Naive thymus-derived CD4-positive, alpha-beta T cell (primary cell): ENCODE measurements around the gene EXOC2. TPM values are rescaled to one million over a fixed set of nuclear protein-coding genes. Genes with fewer than 3 reads are reported as not detected.
A peak's percentile ranks its signal among the peaks of the same experiment; 100 is the strongest.

ENCODE experiments used
- ATAC-seq: fragments of 150-1000 bp; cut with Tn5 transposase; 2 replicates; pipeline ENCODE4 v1.10.0; 2021; ENCODE audit warnings: mild to moderate bottlenecking, moderate library complexity
- CTCF ChIA-PET: fragments of 350-600 bp; sonication (Branson Sonifier 250); formaldehyde crosslinking; loops from one replicate; lab custom pipeline; 2021; ENCODE audit warnings: antibody characterized with exemption; lab: Charles Lee
- POLR2A ChIA-PET: fragments of 350-600 bp; sonication (Branson Sonifier 250); formaldehyde crosslinking; loops from one replicate; lab custom pipeline; 2021; ENCODE audit warnings: antibody characterized with exemption, inconsistent platforms; lab: Charles Lee
- DNase-seq, 9 donors: peaks; one replicate each; pipeline versions ENCODE4 v3.0.0 to v3.0.0-alpha.2; 2020 to 2022; ENCODE audit warnings: mixed read lengths in 1 of 9
- H3K27ac ChIP-seq: one replicate; pipeline ENCODE4 v1.7.0; 2013; ENCODE audit warnings: mild to moderate bottlenecking, low read depth, low read length, moderate library complexity
- H3K27me3 ChIP-seq, 2 donors: one replicate each; pipeline ENCODE4 v1.7.0; 2013; ENCODE audit warnings: low read length in 2 of 2, mild to moderate bottlenecking in 2 of 2, moderate library complexity in 2 of 2; ENCODE audit not compliant: control insufficient read depth in 2 of 2, insufficient read depth in 2 of 2
- H3K36me3 ChIP-seq, 3 experiments: 1 replicate in 2 of 3; 2 replicates in 1 of 3; pipeline ENCODE4 v1.7.0; 2013; ENCODE audit warnings: low read length in 3 of 3, mild to moderate bottlenecking in 3 of 3, moderate library complexity in 1 of 3; ENCODE audit not compliant: insufficient read depth in 3 of 3, control insufficient read depth in 2 of 3
- H3K4me1 ChIP-seq, 2 donors: one replicate each; pipeline ENCODE4 v1.7.0; 2013; ENCODE audit warnings: low read length in 2 of 2, mild to moderate bottlenecking in 2 of 2, moderate library complexity in 1 of 2; ENCODE audit not compliant: control insufficient read depth in 2 of 2, insufficient read depth in 2 of 2
- H3K4me3 ChIP-seq: 2 replicates; pipeline ENCODE4 v1.7.0; 2013; ENCODE audit warnings: mild to moderate bottlenecking, low read length
- H3K9me3 ChIP-seq, 3 experiments: 1 replicate in 2 of 3; 2 replicates in 1 of 3; pipeline ENCODE4 v1.7.0; 2013; ENCODE audit warnings: low read length in 3 of 3; ENCODE audit not compliant: control insufficient read depth in 2 of 3
- H3K27ac Mint-ChIP-seq, 9 donors: one replicate each; pipeline ENCODE4 v1.8.0; 2020 to 2022; ENCODE audit warnings: mixed read lengths in 9 of 9, mild to moderate bottlenecking in 8 of 9, moderate library complexity in 5 of 9, inconsistent platforms in 2 of 9
- H3K27me3 Mint-ChIP-seq, 5 donors: one replicate each; pipeline ENCODE4 v1.8.0; 2021 to 2022; ENCODE audit warnings: mixed read lengths in 5 of 5, mild to moderate bottlenecking in 1 of 5
- H3K36me3 Mint-ChIP-seq, 5 donors: one replicate each; pipeline ENCODE4 v1.8.0; 2020 to 2022; ENCODE audit warnings: mixed read lengths in 5 of 5, mild to moderate bottlenecking in 3 of 5, inconsistent platforms in 1 of 5
- H3K4me1 Mint-ChIP-seq, 7 donors: one replicate each; pipeline ENCODE4 v1.8.0; 2020 to 2022; ENCODE audit warnings: mixed read lengths in 7 of 7, mild to moderate bottlenecking in 3 of 7, inconsistent platforms in 1 of 7
- H3K4me3 Mint-ChIP-seq, 10 donors: one replicate each; pipeline ENCODE4 v1.8.0; 2020 to 2022; ENCODE audit warnings: mild to moderate bottlenecking in 10 of 10, mixed read lengths in 10 of 10, moderate library complexity in 6 of 10, inconsistent platforms in 2 of 10
- H3K9me3 Mint-ChIP-seq, 11 donors: one replicate each; pipeline ENCODE4 v1.8.0; 2020 to 2022; ENCODE audit warnings: mixed read lengths in 11 of 11, mild to moderate bottlenecking in 4 of 11, inconsistent platforms in 1 of 11, moderate library complexity in 1 of 11
- intact Hi-C, 2 donors: fragments of 100-400 bp; cut with micrococcal nuclease; formaldehyde crosslinking; loops; one replicate each; pipeline ENCODE4 v1.15.1; 2023
- polyA plus RNA-seq, 2 donors: library from polyadenylated mRNA; unstranded; fragments of 300-500 nt; fragmentation: Illumina TruSeq; gene quantifications; one replicate each; pipeline ENCODE4 v1.2.3, GENCODE V29; 2021
- total RNA-seq, 6 experiments: library from RNA in 5 of 6; stranded (reverse) in 5 of 6; gene quantifications; 1 replicate in 5 of 6; 2 replicates in 1 of 6; pipeline ENCODE4 v1.2.3 and lab custom pipeline; 2021 to 2026

EXOC2 gene
- total and polyA plus RNA-seq, 7 experiments from 2014 or later = 26.7 to 45.4 (median 38.8) TPM

GRCh38 chr6:492178-492577 lies 200.8 kb downstream of the EXOC2 start:
- peaks cover 0 to 10% (median 0%) of the 10 kb centered on the region in 11 donors for H3K9me3 Mint-ChIP-seq
- no peaks in the 10 kb centered on the region for H3K27me3 Mint-ChIP-seq
- Histone ChIP-seq H3K4me1 (peaks cover 60 to 65% of the 10 kb centered on the region in 2 donors), H3K27me3 (no peaks in the 10 kb centered on the region), H3K27ac (no peak overlapping the region), H3K9me3 (no peaks in the 10 kb centered on the region), H3K4me3 (no peak overlapping the region), H3K36me3 (peaks cover 0 to 9% (median 0%) of the 10 kb centered on the region in 3 experiments)
- CTCF ChIA-PET = no interaction called here
- ATAC-seq (no peak), DNase-seq (no peak)
- H3K36me3 Mint-ChIP-seq = peaks cover 4 to 32% (median 16%) of the 10 kb centered on the region in 5 donors
- intact Hi-C loops = loop anchor here in 1 of 2 donors (5.0 to 10.0 kb wide), 5 partner anchors 55 to 300 kb away; partner anchors contain the start of gene DUSP22
- POLR2A ChIA-PET = no interaction called here
- H3K27ac Mint-ChIP-seq = peak overlapping the region in 7 of 9 donors; percentile 1 to 93 (median 75)
- peak overlapping the region in 8 of 10 donors; percentile 1 to 77 (median 26) for H3K4me3 Mint-ChIP-seq
- peaks cover 43 to 86% (median 78%) of the 10 kb centered on the region in 7 donors for H3K4me1 Mint-ChIP-seq

- no peaks in the 10 kb centered on the region for H3K27me3 Mint-ChIP-seq
- H3K4me1 ChIP-seq = peaks cover 60 to 65% of the 10 kb centered on the region in 2 donors
Observed at GRCh38 chr6:491233-491632, 201.7 kb downstream of the EXOC2 start.

GRCh38 chr6:490251-491037 lies 202.5 kb downstream of the EXOC2 start:
- Histone ChIP-seq H3K9me3 (no peaks in the 10 kb centered on the region), H3K4me1 (peaks cover 60 to 65% of the 10 kb centered on the region in 2 donors), H3K36me3 (peaks cover 0 to 17% (median 0%) of the 10 kb centered on the region in 3 experiments), H3K4me3 (peak overlapping the region; percentile 25), H3K27ac (no peak overlapping the region), H3K27me3 (no peaks in the 10 kb centered on the region)
- CTCF ChIA-PET = interaction anchor here (1.8 kb wide), 2 partner anchors 9 to 91 kb away, joined by 4 to 7 read pairs; no protein-coding TSS in a partner anchor
- Mint-ChIP-seq H3K27ac (peak overlapping the region; percentile 54 to 98 (median 84)), H3K36me3 (peaks cover 4 to 32% (median 17%) of the 10 kb centered on the region in 5 donors), H3K9me3 (peaks cover 0 to 10% (median 0%) of the 10 kb centered on the region in 11 donors), H3K27me3 (no peaks in the 10 kb centered on the region), H3K4me3 (peak overlapping the region; percentile 19 to 87 (median 70)), H3K4me1 (peaks cover 46 to 78% (median 70%) of the 10 kb centered on the region in 7 donors)
- POLR2A ChIA-PET = interaction anchor here (1.0 to 3.1 kb wide), 5 partner anchors 9 to 96 kb away, joined by 3 to 23 read pairs (median 10); no protein-coding TSS in a partner anchor
- intact Hi-C loops = loop anchor here (1.0 to 10.0 kb wide), 11 partner anchors 9 to 298 kb away; partner anchors contain the start of genes DUSP22 (in 1 of the 2) and IRF4 (in 1 of the 2)
- peak; percentile 47 for ATAC-seq
- DNase-seq = no peak

More at GRCh38 chr6:491233-491632, 201.7 kb downstream of the EXOC2 start:
- peaks cover 46 to 83% (median 77%) of the 10 kb centered on the region in 7 donors for H3K4me1 Mint-ChIP-seq
- Histone ChIP-seq H3K4me3 (peak overlapping the region; percentile 25), H3K27ac (peak overlapping the region; percentile 20), H3K36me3 (peaks cover 0 to 12% (median 0%) of the 10 kb centered on the region in 3 experiments), H3K9me3 (no peaks in the 10 kb centered on the region), H3K27me3 (no peaks in the 10 kb centered on the region)
- peak overlapping the region; percentile 9 to 87 (median 66) for H3K4me3 Mint-ChIP-seq
- CTCF ChIA-PET = no interaction called here
- intact Hi-C loops = loop anchor here (1.0 to 10.0 kb wide), 8 partner anchors 8 to 299 kb away; partner anchors contain the start of gene DUSP22 (in 1 of the 2)
- H3K36me3 Mint-ChIP-seq = peaks cover 4 to 34% (median 18%) of the 10 kb centered on the region in 5 donors
- peak in 5 of 9 donors; percentile 31 to 43 (median 35) for DNase-seq
- H3K9me3 Mint-ChIP-seq = peaks cover 0 to 10% (median 0%) of the 10 kb centered on the region in 11 donors
- ATAC-seq = peak; percentile 54
- POLR2A ChIA-PET = interaction anchor here (0.9 to 3.1 kb wide), 3 partner anchors 11 to 97 kb away, joined by 3 to 10 read pairs (median 3); no protein-coding TSS in a partner anchor
- peak overlapping the region; percentile 46 to 98 (median 60) for H3K27ac Mint-ChIP-seq

GRCh38 chr6:489762-490161 lies 203.2 kb downstream of the EXOC2 start:
- H3K4me3 Mint-ChIP-seq = peak overlapping the region in 8 of 10 donors; percentile 52 to 87 (median 76)

GRCh38 chr6:489001-489400 lies 203.9 kb downstream of the EXOC2 start:
- peak in 1 of 9 donors; percentile 22 for DNase-seq
- ChIA-PET POLR2A (interaction anchor here (1.1 to 3.1 kb wide), 7 partner anchors 9 to 44 kb away, joined by 3 to 23 read pairs (median 8); no protein-coding TSS in a partner anchor), CTCF (interaction anchor here (0.6 to 1.8 kb wide), 5 partner anchors 11 to 90 kb away, joined by 3 to 7 read pairs (median 3); no protein-coding TSS in a partner anchor)
- Mint-ChIP-seq H3K27me3 (no peaks in the 10 kb centered on the region), H3K4me1 (peaks cover 42 to 76% (median 63%) of the 10 kb centered on the region in 7 donors), H3K4me3 (peak overlapping the region; percentile 1 to 82 (median 74)), H3K27ac (peak overlapping the region; percentile 1 to 98 (median 81)), H3K9me3 (peaks cover 0 to 10% (median 0%) of the 10 kb centered on the region in 11 donors), H3K36me3 (peaks cover 12 to 38% (median 22%) of the 10 kb centered on the region in 5 donors)
- Histone ChIP-seq H3K4me1 (peaks cover 52 to 57% of the 10 kb centered on the region in 2 donors), H3K9me3 (no peaks in the 10 kb centered on the region), H3K36me3 (peaks cover 0 to 22% (median 0%) of the 10 kb centered on the region in 3 experiments), H3K27ac (peak overlapping the region; percentile 63), H3K4me3 (peak overlapping the region; percentile 14), H3K27me3 (no peaks in the 10 kb centered on the region)
- intact Hi-C loops = loop anchor here in 1 of 2 donors (1.0 kb wide), 2 partner anchors 10 to 14 kb away; no protein-coding TSS in a partner anchor
- ATAC-seq = no peak

More at GRCh38 chr6:489762-490161, 203.2 kb downstream of the EXOC2 start:
- peak overlapping the region; percentile 63 for H3K27ac ChIP-seq
- CTCF ChIA-PET = interaction anchor here (1.2 to 1.8 kb wide), 4 partner anchors 10 to 91 kb away, joined by 3 to 7 read pairs (median 4); no protein-coding TSS in a partner anchor
- peaks cover 0 to 19% (median 0%) of the 10 kb centered on the region in 3 experiments for H3K36me3 ChIP-seq
- H3K27ac Mint-ChIP-seq = peak overlapping the region; percentile 54 to 98 (median 81)
- peaks cover 60 to 63% of the 10 kb centered on the region in 2 donors for H3K4me1 ChIP-seq
- ATAC-seq = no peak
- intact Hi-C loops = loop anchor here (1.0 to 10.0 kb wide), 13 partner anchors 9 to 297 kb away; partner anchors contain the start of genes DUSP22 (in 1 of the 2) and IRF4 (in 1 of the 2)
- no peaks in the 10 kb centered on the region for H3K27me3 Mint-ChIP-seq
- no peaks in the 10 kb centered on the region for H3K27me3 ChIP-seq
- H3K4me3 ChIP-seq = no peak overlapping the region
- peaks cover 0 to 10% (median 0%) of the 10 kb centered on the region in 11 donors for H3K9me3 Mint-ChIP-seq
- peaks cover 6 to 32% (median 14%) of the 10 kb centered on the region in 5 donors for H3K36me3 Mint-ChIP-seq
- POLR2A ChIA-PET = interaction anchor here (0.7 to 3.1 kb wide), 8 partner anchors 9 to 45 kb away, joined by 3 to 23 read pairs (median 8); no protein-coding TSS in a partner anchor
- peaks cover 46 to 76% (median 70%) of the 10 kb centered on the region in 7 donors for H3K4me1 Mint-ChIP-seq
- H3K9me3 ChIP-seq = no peaks in the 10 kb centered on the region
- DNase-seq = no peak
